RPMI8226 (cell line): ENCODE results near the gene ZNF169.
"Not testable (repeated sequence)": the region's sequence is repeated elsewhere in the genome, so short reads cannot be mapped to it uniquely, and the experiment has no call there.

Experiments
- DNase-seq: peaks from one replicate; pipeline ENCODE4 v3.0.0-alpha.2; 2015

Gene ZNF169

DNA sequence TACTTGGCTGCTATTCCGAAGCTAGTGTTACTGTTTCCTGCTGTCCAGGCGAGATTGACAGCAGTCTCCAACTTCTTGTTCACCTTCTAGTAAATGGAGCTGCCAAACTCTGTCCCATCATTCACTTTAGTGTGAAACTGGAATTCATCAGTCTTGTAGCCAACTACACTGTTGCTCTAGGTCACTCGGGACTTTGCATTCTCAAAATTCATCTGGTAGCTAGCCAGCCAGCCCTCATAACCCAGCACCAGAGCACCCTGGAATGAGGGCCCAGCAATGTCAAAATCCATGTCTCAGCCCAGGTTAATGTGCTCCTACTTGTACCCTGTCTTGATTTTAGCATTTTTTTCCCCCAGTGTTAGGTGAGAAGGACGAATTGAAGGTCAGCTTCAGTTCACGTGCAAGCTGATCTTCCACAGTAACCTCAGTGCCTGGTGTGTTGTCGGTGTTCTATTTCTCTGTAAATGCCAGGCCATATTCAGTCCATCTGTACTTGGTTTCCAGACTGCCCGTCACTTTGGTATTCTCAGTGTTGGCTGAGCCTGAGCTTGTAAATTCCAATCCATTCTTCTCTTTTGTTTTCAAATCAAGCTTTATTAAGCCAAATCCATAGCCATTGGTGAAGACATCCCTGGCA is 28.9 kb downstream of the ZNF169 start:
- DNase-seq, result no peak

DNA sequence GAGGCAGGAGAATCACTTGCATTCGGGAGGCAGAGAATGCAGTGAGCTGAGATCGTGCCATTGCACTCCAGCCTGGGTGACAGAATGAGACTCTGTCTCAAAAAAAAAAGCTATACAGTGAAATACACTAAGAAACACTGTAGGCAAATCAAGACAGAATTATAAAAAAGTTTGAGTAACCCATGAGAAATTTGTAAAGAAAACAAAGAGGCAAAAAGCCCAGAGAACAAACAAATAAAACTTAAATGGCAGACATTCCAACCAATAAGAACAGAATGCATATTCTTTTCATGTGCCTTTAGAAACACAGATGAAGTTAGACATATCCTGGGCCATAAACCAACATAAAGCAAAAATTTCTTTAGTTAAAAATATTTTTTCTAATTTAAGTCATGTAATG is 30.6 kb downstream of the ZNF169 start:
- no peak for DNase-seq

DNA sequence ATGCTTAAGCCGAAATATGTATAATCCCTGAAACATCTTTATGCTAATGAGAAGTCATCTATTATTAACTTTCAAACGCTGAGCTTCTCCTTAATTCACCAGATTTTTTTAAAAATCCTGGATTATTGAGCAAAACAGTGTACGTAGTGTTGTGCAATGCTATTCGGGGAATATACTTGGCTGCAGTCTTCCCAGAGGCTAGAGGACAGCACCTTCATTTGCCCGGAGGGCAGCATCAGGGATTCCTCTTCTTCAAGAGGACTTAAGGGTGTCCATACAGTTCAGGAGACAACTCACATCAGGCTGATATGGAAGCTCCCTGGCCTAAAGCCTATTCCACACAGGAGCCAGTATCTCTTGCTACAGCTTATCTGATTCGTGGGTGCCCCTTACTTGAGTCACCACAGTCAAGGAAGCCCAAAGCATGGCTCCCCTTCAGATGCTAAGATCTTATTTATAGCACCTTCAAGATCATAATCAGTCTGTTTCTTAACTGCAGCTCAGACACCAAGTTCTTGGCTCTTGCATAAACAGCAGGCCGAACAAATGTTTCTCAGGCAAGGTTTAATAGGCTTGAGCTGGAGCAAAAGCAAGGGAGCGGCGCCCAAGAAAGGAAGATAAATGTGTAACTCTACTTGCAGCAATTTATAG is 40.0 kb downstream of the ZNF169 start:
- no peak for DNase-seq

DNA sequence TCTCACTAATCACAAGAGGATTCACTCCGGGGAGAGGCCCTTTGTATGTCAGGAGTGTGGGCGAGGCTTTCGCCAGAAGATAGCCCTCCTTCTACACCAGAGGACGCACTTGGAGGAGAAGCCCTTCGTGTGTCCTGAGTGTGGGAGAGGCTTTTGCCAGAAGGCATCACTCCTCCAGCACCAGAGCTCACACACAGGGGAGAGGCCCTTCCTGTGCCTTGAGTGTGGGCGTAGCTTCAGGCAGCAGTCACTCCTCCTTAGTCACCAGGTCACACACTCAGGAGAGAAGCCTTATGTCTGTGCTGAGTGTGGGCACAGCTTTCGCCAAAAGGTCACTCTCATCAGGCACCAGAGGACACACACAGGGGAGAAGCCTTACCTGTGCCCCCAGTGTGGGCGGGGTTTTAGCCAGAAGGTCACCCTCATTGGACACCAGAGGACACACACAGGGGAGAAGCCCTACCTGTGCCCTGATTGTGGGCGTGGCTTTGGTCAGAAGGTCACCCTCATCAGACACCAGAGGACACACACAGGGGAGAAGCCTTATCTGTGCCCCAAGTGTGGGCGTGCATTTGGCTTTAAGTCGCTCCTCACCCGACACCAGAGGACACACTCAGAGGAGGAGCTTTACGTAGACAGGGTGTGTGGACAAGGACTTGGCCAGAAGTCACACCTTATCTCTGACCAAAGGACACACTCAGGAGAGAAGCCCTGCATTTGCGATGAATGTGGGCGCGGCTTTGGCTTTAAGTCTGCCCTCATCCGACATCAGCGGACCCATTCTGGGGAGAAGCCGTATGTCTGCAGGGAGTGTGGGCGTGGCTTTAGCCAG is 41.6 kb downstream of the ZNF169 start:
- DNase-seq, result no peak

DNA sequence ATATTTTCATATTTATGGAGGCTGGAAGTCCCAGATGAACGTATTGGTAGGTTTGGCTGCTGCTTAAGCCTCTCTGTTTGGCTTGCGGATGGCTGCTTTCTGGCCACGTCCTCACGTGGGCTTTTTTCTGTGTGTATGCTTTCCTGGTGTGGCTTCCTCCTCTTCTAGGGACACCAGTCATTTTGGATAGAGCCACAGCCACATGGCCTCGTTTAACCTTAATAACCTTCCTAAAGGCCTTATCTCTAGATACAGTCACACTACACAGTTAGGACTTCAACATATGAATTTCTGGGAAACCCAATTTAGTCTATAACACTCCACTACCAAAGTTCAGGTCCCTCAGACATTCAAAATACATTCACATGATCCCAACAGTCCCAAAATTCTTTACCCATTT is 42.5 kb downstream of the ZNF169 start:
- DNase-seq, result no peak

DNA sequence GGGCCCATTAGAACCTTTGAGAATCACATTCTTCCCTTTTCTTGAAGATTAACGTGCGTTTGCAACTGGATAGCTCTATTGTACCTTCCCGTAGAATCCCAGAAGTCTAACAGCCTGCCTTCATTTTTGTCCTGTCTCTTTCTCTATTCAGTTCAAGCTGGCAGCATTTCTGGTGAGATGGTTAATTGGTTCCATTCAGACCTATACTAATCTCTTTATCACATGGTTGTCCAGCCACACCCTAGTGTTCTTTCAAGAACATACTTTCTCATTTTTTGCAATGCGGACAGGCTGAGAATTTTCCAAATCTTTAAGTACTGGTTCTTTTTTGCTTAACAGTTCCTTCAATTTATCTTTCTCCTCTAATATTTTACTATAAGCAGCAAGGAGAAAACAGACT is 43.3 kb downstream of the ZNF169 start:
- no peak for DNase-seq

DNA sequence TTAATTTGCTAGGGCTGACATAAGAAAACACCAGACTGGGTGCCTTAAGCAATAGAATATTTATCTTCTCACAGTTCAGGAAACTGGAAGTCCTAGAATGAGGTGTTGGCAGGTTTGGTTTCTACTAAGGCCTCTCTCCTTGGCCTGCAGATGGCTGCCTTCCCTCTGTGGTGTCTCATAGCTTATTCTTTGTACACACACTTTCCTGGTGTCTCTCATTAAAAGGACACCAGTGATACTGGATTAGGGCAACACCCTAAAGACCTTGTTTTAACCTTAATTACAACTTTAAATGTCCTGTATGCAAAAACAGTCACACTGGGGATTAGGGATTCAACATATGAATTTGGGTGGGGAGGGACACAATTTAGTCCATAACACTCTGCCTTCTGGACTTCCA is 44.2 kb downstream of the ZNF169 start:
- DNase-seq, result no peak

DNA sequence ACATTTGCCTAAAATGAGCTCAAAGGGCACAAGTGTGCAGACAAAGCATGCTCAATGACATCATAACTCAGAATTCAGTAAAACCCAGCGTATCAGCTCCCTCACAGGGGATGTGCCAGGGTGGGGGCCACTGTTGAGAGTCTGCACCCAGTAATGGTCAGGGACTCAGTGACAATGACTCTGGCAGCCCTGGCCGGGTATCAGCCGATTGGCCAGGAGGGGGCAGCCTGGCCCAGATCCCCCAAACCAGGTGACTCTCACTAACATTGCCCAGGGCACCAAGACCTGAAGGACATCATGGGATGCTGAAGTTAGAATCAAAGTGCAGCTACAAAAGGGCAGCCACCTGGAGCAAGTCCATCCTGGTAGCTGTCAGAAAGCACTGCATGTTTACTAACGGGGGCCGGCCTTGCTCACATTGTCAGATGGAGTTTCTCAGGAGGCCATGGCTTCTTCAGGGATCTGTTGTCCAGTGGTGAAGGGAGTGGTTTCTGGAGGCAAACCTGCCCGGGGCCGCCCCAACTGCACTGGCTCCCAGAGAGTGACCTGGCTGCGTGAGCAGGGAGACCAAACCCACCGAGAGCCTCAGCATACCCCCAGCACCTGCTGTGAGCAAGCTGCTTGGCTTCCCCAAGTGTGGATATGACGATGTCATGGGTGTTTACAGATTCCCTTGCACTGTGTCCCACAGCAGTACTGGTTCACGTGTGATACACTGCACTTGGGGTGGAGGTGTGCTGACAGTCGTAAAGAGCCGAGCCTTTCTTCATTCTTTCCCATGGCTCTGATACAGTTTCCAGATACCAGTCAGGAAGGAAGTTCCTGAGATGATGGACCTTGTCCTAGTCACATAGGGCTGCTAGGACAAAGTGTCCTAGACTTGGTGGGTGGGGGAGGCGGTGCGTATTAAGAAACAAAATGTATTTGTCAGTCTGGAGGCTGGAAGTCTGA is 56.2 kb downstream of the ZNF169 start:
- not testable (repeated sequence) for DNase-seq

DNA sequence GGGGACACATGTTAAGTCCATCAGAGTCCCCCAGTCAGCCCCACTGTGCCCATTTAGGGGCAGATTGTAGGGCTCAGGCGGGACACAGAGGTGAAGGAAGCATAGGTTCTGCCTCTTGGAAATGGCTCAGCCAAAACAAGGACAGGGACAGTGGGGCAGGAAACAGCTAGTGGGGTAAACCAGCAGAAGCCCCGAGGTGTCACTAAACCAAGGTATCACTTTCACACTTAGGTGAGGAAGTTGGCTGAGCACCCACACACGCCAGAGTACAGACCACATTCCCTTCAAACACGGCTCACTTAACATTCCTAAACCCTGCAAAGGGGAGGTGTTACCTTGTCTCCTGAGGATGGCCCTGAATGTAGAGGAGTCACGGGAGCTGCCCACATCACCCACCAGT is 57.1 kb downstream of the ZNF169 start:
- not testable (repeated sequence) for DNase-seq

DNA sequence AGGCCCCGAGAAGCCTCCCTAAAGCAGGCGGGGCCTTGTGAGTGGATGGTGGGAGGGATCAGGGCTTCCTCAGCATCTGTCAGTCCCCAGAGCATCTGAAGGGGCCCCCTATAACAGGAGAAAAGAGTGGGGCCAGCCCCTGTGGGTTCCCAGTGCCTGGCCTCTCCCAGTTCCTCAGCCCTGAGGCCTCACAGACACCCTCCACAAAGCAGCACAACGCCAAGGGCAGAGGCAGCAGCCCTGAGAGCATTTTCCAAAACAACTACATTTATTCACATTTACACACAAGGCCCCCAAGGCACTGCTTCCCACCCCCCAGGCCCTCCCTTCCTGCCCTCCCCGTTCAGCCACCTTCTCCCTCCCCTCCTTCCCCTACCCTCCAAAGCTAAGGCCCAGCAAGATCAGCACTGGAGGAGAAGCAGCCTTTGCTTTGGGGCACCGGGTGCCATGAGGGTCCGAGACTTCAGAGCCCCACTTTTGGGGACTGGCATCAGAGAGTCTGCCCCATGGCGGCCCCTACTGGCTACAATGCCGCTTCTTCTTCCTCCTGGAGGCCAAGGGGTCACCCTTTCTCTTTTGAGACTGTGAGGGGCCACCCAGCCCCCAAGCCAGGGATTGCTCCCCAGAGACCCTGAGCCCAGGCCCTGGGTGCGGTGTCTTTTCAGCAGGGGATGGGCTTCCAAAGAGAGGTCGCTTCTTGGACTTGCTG is 59.0 kb downstream of the ZNF169 start:
- DNase-seq, result not testable (repeated sequence)

DNA sequence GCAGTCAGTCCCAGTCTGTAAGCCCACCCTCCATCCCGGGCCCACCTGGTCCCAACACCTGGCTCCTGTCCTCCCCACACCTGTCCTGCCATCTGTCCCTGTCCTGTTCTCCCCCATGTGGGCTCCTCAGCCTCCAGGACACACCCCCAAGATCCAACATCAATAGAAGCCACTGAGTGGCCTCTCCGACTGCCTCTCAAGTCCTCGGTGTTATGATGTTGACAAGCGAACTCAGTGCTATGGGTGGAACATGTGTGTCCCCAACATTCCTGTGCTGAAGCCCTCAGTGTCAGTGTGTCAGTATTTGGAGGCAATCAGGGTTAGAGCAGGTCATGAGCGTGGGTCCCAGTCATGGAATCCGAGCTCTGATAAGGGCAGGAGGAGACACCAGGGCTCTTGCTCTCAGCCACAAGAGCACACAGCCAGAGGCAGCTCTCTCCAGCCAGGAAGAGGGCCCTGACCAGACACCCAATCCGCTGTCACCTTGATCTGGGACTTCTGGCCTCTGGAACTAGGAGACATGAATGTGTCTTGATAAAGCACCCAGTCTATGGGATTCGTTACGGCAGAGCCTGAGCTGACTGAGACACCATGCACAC is 63.3 kb downstream of the ZNF169 start:
- not testable (repeated sequence) for DNase-seq

DNA sequence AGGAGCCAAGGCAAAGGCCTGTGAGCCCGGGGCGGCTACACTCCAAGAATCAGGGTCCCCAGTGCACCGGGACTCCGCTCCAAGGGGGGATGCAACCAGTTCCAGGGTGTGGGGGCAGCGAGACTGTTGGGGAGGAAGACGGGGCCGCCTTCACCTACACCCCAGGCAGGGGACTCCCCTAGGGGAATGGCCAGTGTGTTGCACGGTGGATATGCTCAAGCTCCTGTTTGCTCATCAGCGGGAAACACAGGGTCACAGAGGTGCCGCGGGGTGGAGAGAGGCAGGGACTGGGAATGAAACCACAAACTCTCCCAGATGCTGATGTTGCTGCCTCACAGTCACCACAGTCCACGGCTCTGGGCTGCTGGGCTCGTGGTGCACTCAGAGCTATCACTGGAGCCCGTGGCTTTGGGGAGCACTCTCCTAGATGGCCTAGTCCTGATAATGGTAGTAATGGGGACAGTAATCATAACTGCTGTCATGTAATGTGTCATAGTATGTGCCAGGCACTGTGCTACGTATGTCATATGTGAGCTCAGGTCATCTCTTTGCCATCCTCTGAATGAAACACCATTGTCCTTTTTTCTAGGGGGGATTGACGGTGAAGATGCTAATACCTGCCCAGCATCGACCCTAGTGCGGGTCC is 64.2 kb downstream of the ZNF169 start:
- DNase-seq, result not testable (repeated sequence)

DNA sequence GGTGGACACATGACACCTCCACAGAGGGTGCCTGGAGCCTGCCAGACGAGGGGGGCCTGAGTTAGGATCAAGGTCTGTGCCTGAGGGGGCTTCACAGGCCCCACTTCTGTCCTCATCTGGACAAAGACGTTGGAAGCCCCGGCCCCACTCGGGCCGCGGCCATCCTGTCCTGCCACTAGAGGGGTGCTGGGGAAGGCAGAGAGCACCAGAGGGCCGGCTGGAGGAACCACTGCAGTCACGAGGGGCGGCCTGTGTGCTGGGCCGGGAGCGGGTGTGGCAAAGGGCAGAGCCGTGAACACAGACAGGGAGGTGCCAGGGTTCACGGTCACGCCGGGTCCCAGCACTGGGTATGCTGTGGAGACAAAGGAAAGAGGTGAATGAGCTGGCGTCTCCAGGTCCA is 66.5 kb downstream of the ZNF169 start:
- DNase-seq, result not testable (repeated sequence)

DNA sequence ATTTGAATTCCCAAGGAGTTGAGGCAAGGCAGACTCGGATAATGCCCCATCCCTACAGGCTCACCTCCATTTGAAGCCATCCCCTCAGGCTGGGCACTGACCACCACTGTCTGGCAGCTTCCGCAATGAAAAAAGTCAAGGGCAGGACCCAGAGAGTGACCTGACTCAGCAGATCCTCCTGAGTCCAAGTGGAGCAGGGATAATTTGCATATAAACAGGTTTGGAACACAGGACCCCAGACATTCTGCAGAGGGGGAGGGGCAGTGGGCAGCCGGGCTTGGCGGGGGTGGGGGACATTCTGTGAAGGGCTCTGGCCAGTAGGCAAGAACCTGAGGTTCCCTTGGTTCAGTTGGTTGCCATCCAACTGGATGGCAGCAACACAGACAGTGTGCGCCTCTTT is 69.4 kb downstream of the ZNF169 start, which contains the start of gene NUTM2F:
Gene NUTM2F (minus strand): TSS at position 101 of the 400 bp plus-strand sequence. CDS start 21 bp downstream, at position 80.
- not testable (repeated sequence) for DNase-seq

DNA sequence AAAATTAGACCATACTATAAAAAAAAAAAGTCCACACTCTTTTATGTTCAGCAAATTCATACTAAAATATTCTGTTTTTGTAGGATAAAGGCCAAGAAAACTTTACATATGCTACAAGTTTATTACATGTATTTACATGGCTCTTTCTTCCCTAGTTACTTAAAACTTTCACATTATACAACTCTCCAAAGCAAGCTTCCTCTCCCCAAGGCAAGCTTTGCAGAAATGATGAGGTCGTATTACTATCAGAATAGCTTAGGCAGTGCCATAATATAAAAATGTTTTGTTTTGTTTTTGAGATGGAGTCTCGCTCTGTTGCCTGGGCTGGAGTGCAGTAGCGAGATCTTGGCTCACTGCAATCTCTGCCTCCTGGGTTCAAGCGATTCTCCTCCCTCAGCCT is 77.3 kb downstream of the ZNF169 start:
- DNase-seq, result not testable (repeated sequence)

DNA sequence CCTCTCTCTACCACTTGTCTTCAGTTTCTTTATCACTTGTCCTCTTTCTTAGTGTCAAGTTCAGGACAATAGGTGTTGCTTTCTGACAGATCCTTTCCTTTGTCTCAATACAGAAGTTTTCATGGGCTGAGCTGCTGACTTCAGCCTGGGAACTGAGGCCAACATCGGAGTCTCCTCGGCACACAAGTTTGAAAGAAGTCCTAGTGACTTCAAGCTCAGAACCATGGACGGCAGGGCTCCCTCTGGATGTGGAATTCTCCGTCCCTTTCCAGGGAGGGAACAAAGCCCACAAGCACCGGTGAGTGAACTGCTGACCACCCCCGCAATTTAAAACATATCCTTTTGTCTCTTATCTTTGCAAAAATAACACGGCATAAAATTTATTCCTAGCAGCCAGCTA is 79.6 kb downstream of the ZNF169 start:
- DNase-seq, result not testable (repeated sequence)

DNA sequence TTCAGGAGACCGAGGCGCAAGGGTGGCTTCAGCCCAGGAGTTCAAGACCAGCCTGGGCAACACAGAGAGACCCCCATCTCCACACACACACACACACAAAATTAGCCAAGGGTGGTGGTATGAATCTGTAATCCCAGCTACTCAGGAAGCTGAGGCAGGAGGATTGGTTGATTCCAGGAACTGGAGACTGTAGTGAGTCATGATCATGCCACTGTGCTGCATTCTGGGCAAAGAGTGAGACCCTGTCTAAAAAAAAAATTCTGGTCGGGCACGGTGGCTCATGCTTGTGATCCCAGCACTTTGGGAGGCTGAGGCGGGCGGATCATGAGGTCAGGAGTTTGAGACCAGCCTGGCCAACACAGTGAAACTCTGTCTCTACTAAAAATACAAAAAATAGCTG is 80.6 kb downstream of the ZNF169 start:
- DNase-seq, result not testable (repeated sequence)

DNA sequence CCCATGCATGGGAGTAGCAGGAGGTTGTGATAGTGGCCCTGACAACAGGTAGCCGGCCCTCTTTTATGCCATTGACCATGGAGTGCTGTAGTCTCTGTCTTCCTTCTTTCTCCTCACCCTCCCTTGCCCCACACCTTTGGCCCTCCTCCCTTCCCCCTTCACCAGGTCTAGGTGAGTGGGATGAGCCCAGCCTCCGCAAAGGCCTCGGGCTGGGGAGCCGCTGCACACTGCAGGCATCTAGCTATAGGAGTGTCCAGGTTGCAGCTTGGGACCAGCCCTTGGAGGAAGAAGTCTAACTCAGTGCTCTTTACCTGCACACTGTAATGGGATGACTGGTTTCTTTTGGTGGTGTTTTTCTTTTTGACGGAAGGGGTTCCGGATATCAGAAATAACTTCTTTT is 81.7 kb downstream of the ZNF169 start:
- not testable (repeated sequence) for DNase-seq

DNA sequence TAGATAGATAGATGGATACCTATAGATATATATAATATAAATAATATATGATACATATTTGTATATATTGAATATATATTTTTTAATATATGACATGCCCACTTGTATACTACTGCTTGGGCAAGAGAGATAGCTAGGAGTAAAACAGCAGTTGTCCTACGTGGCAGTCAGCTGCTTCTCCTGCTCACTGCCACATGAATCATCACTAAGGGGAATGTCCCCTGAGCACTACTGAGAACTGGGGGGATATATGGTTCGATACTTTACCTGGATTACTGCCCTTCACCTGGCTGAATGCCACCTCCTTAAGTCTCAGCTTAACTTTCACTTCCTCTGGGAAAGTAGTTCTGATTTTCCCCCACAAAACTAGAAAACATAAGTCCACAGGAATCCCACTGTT is 82.6 kb downstream of the ZNF169 start:
- DNase-seq, result not testable (repeated sequence)

DNA sequence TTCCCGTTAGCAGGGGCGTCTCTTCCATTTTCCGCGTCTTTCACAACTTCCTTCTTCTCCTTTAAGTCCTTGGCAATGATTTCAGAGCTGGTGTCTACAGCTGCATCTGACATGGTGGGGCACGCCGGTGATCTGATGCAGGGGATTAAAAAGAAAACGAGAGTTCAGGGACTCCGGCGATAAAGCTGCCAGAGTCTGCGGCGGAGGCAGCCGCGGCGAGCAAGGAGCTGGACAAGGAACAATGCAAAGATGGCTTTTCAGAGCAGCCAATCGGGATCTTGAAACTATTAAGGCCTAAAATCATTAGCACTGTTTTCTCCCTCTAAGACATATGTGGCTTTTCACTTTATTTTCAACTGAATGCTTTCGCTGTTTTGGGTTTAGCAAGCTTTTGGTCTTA is 88.4 kb downstream of the ZNF169 start:
- DNase-seq, result not testable (repeated sequence)

DNA sequence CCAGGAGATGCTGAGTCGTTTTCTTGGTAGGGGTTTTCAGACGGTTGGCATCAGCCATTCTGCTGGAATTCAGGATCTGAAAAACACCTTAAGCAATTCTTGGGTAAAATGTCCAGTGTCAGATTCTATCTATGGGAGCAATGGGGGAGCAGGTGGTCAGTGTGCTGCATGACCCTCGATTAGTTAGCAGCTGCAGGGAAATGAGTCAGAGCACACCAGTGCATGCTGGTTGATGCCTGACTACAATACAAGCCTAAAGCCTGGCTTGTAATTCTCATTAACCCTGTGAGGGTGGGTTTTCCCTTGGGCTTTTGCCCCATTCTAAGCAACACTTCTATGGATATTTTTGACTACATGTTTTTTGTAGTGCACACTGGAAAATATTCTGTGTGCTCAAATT is 89.7 kb downstream of the ZNF169 start:
- not testable (repeated sequence) for DNase-seq
